IPS-20b (cell line): ENCODE data around the gene ADK.
"Not testable (repeated sequence)": the region's sequence is repeated elsewhere in the genome, so short reads cannot be mapped to it uniquely, and the experiment has no call there.

ENCODE experiments used
- H3K27ac ChIP-seq: one replicate; pipeline ENCODE4 v1.5.1; 2013; ENCODE audit warnings: low read length
- H3K27me3 ChIP-seq: 2 replicates; pipeline ENCODE4 v1.6.1; 2013; ENCODE audit warnings: mild to moderate bottlenecking, low read length, inconsistent platforms; ENCODE audit not compliant: insufficient read depth
- H3K36me3 ChIP-seq: 2 replicates; pipeline ENCODE4 v1.6.1; 2013; ENCODE audit warnings: low read depth, mild to moderate bottlenecking, inconsistent platforms, low read length, moderate library complexity; ENCODE audit not compliant: insufficient read depth
- H3K4me1 ChIP-seq: 2 replicates; pipeline ENCODE4 v1.6.1; 2013; ENCODE audit warnings: mild to moderate bottlenecking, control low read depth, inconsistent platforms, low read length, moderate library complexity; ENCODE audit not compliant: insufficient read depth
- H3K4me3 ChIP-seq: 2 replicates; pipeline ENCODE4 v1.5.1; 2013; ENCODE audit warnings: mild to moderate bottlenecking, low read length, inconsistent platforms
- H3K9ac ChIP-seq: 2 replicates; pipeline ENCODE4 v1.6.1; 2013; ENCODE audit warnings: low read depth, mild to moderate bottlenecking, inconsistent platforms, low read length, moderate library complexity
- H3K9me3 ChIP-seq: 2 replicates; pipeline ENCODE4 v1.6.1; 2013; ENCODE audit warnings: mild to moderate bottlenecking, low read depth, low read length, inconsistent platforms; ENCODE audit not compliant: insufficient read depth

Gene ADK

GRCh38 chr10:74342991-74343390, 192.0 kb downstream of the ADK start:
- H3K27ac ChIP-seq, result no peak overlapping the region
- H3K27me3 ChIP-seq, result no peaks in the 10 kb centered on the region
- no peaks in the 10 kb centered on the region for H3K36me3 ChIP-seq
- peaks cover 3% of the 10 kb centered on the region; the same call in 1 of the 2 replicates for H3K9me3 ChIP-seq
- H3K9ac ChIP-seq, result no peak overlapping the region
- no peak overlapping the region for H3K4me3 ChIP-seq
- no peaks in the 10 kb centered on the region for H3K4me1 ChIP-seq

GRCh38 chr10:74343804-74344203, 192.8 kb downstream of the ADK start:
- H3K27me3 ChIP-seq, result no peaks in the 10 kb centered on the region
- H3K9ac ChIP-seq, result no peak overlapping the region
- H3K9me3 ChIP-seq, result peaks cover 3% of the 10 kb centered on the region; the same call in 1 of the 2 replicates
- H3K4me1 ChIP-seq, result no peaks in the 10 kb centered on the region
- H3K36me3 ChIP-seq, result no peaks in the 10 kb centered on the region
- H3K4me3 ChIP-seq, result no peak overlapping the region
- H3K27ac ChIP-seq, result no peak overlapping the region

- Histone ChIP-seq H3K9ac (no peak overlapping the region), H3K36me3 (no peaks in the 10 kb centered on the region), H3K27me3 (no peaks in the 10 kb centered on the region), H3K27ac (no peak overlapping the region), H3K9me3 (peaks cover 3% of the 10 kb centered on the region; the same call in 1 of the 2 replicates), H3K4me3 (no peak overlapping the region), H3K4me1 (no peaks in the 10 kb centered on the region)
Observed at GRCh38 chr10:74344306-74344705, 193.3 kb downstream of the ADK start.

GRCh38 chr10:74347522-74347921, 196.5 kb downstream of the ADK start:
- H3K9ac ChIP-seq, result no peak overlapping the region
- H3K4me3 ChIP-seq, result no peak overlapping the region
- H3K36me3 ChIP-seq, result no peaks in the 10 kb centered on the region
- no peaks in the 10 kb centered on the region for H3K27me3 ChIP-seq
- no peaks in the 10 kb centered on the region for H3K4me1 ChIP-seq
- no peak overlapping the region for H3K27ac ChIP-seq
- peaks cover 3% of the 10 kb centered on the region; the same call in 1 of the 2 replicates for H3K9me3 ChIP-seq

- H3K4me3 ChIP-seq, H3K27ac ChIP-seq, H3K4me1 ChIP-seq, H3K36me3 ChIP-seq, H3K9ac ChIP-seq, H3K9me3 ChIP-seq, H3K27me3 ChIP-seq: not testable (repeated sequence)
Observed at GRCh38 chr10:74353021-74353420, 202.0 kb downstream of the ADK start.

- H3K4me1 ChIP-seq, result no peaks in the 10 kb centered on the region
- H3K27me3 ChIP-seq, result no peaks in the 10 kb centered on the region
- H3K9me3 ChIP-seq, result no peaks in the 10 kb centered on the region; the same call in 1 of the 2 replicates
- H3K4me3 ChIP-seq, result no peak overlapping the region
- no peaks in the 10 kb centered on the region for H3K36me3 ChIP-seq
- no peak overlapping the region for H3K27ac ChIP-seq
- H3K9ac ChIP-seq, result no peak overlapping the region
Observed at GRCh38 chr10:74361678-74362077, 210.7 kb downstream of the ADK start.

- H3K27me3 ChIP-seq, result no peaks in the 10 kb centered on the region
- H3K27ac ChIP-seq, result no peak overlapping the region
- no peak overlapping the region for H3K4me3 ChIP-seq
- H3K4me1 ChIP-seq, result no peaks in the 10 kb centered on the region
- H3K36me3 ChIP-seq, result no peaks in the 10 kb centered on the region
- no peaks in the 10 kb centered on the region; the same call in 1 of the 2 replicates for H3K9me3 ChIP-seq
- no peak overlapping the region for H3K9ac ChIP-seq
Observed at GRCh38 chr10:74363727-74364126, 212.7 kb downstream of the ADK start.

- H3K36me3 ChIP-seq, result no peaks in the 10 kb centered on the region
- H3K27ac ChIP-seq, result no peak overlapping the region
- H3K27me3 ChIP-seq, result no peaks in the 10 kb centered on the region
- H3K4me3 ChIP-seq, result no peak overlapping the region
- H3K9me3 ChIP-seq, result no peaks in the 10 kb centered on the region
- H3K4me1 ChIP-seq, result no peaks in the 10 kb centered on the region
- H3K9ac ChIP-seq, result no peak overlapping the region
Observed at GRCh38 chr10:74365109-74365508, 214.1 kb downstream of the ADK start.

GRCh38 chr10:74371696-74372095, 220.7 kb downstream of the ADK start:
- no peaks in the 10 kb centered on the region for H3K36me3 ChIP-seq
- no peaks in the 10 kb centered on the region for H3K27me3 ChIP-seq
- no peak overlapping the region for H3K9ac ChIP-seq
- H3K4me1 ChIP-seq, result no peaks in the 10 kb centered on the region
- no peaks in the 10 kb centered on the region for H3K9me3 ChIP-seq
- no peak overlapping the region for H3K27ac ChIP-seq
- H3K4me3 ChIP-seq, result no peak overlapping the region

- Histone ChIP-seq H3K27ac (no peak overlapping the region), H3K36me3 (no peaks in the 10 kb centered on the region), H3K9me3 (no peaks in the 10 kb centered on the region), H3K4me3 (no peak overlapping the region), H3K27me3 (no peaks in the 10 kb centered on the region), H3K4me1 (no peaks in the 10 kb centered on the region), H3K9ac (no peak overlapping the region)
Observed at GRCh38 chr10:74373059-74373458, 222.0 kb downstream of the ADK start.

- no peaks in the 10 kb centered on the region for H3K4me1 ChIP-seq
- H3K4me3 ChIP-seq, result no peak overlapping the region
- H3K9me3 ChIP-seq, result no peaks in the 10 kb centered on the region
- H3K9ac ChIP-seq, result no peak overlapping the region
- H3K27ac ChIP-seq, result no peak overlapping the region
- no peaks in the 10 kb centered on the region for H3K36me3 ChIP-seq
- no peaks in the 10 kb centered on the region for H3K27me3 ChIP-seq
Observed at GRCh38 chr10:74377476-74377875, 226.5 kb downstream of the ADK start.

- H3K9ac ChIP-seq, result no peak overlapping the region
- no peaks in the 10 kb centered on the region for H3K9me3 ChIP-seq
- H3K4me1 ChIP-seq, result no peaks in the 10 kb centered on the region
- no peaks in the 10 kb centered on the region for H3K36me3 ChIP-seq
- no peaks in the 10 kb centered on the region for H3K27me3 ChIP-seq
- H3K4me3 ChIP-seq, result no peak overlapping the region
- no peak overlapping the region for H3K27ac ChIP-seq
Observed at GRCh38 chr10:74379474-74379873, 228.5 kb downstream of the ADK start.

GRCh38 chr10:74380795-74381194, 229.8 kb downstream of the ADK start:
- H3K36me3 ChIP-seq, result no peaks in the 10 kb centered on the region
- H3K4me3 ChIP-seq, result no peak overlapping the region
- no peak overlapping the region for H3K9ac ChIP-seq
- H3K27ac ChIP-seq, result no peak overlapping the region
- H3K27me3 ChIP-seq, result no peaks in the 10 kb centered on the region
- H3K4me1 ChIP-seq, result no peaks in the 10 kb centered on the region
- H3K9me3 ChIP-seq, result no peaks in the 10 kb centered on the region
